ENCODE data around the gene FBXL16. TPM values are rescaled to one million over a fixed set of nuclear protein-coding genes. Genes with fewer than 3 reads are reported as not detected.
"Not testable (repeated sequence)": the region's sequence is repeated elsewhere in the genome, so short reads cannot be mapped to it uniquely, and the experiment has no call there.

FBXL16 gene
- total RNA-seq, 1 donor from 2014 or later: 85.1 TPM

GRCh38 chr16:745739-746138 is 40.1 kb upstream of the FBXL16 start:
- peak; percentile 12 for TF ChIP-seq CTCF (IDR thresholded peaks at IDR 0.05; ENCODE audit: partially characterized antibody, unreplicated experiment)
- H3K9me3 Mint-ChIP-seq (ENCODE audit: unreplicated experiment): peaks cover 1% of the 10 kb centered on the region
- H3K4me1 Mint-ChIP-seq (ENCODE audit: low read depth, unreplicated experiment): no peaks in the 10 kb centered on the region
- H3K27me3 Mint-ChIP-seq (ENCODE audit: unreplicated experiment): no peaks in the 10 kb centered on the region
- no peak for DNase-seq
- no peak overlapping the region for H3K4me3 Mint-ChIP-seq (ENCODE audit: unreplicated experiment)
- H3K27ac Mint-ChIP-seq (ENCODE audit: unreplicated experiment): no peak overlapping the region
- no peaks in the 10 kb centered on the region for H3K36me3 Mint-ChIP-seq (ENCODE audit: unreplicated experiment)

GRCh38 chr16:743794-744500 is 38.3 kb upstream of the FBXL16 start:
- H3K36me3 Mint-ChIP-seq (ENCODE audit: unreplicated experiment): no peaks in the 10 kb centered on the region
- DNase-seq: no peak
- no peaks in the 10 kb centered on the region for H3K4me1 Mint-ChIP-seq (ENCODE audit: low read depth, unreplicated experiment)
- no peak overlapping the region for H3K27ac Mint-ChIP-seq (ENCODE audit: unreplicated experiment)
- no peak overlapping the region for H3K4me3 Mint-ChIP-seq (ENCODE audit: unreplicated experiment)
- H3K9me3 Mint-ChIP-seq (ENCODE audit: unreplicated experiment): peaks cover 1% of the 10 kb centered on the region
- H3K27me3 Mint-ChIP-seq (ENCODE audit: unreplicated experiment): peaks cover 8% of the 10 kb centered on the region
- peak; percentile 42 for TF ChIP-seq CTCF (IDR thresholded peaks at IDR 0.05; ENCODE audit: partially characterized antibody, unreplicated experiment)

- not testable (repeated sequence) for H3K27ac Mint-ChIP-seq (ENCODE audit: unreplicated experiment); DNase-seq; H3K4me1 Mint-ChIP-seq (ENCODE audit: low read depth, unreplicated experiment); H3K27me3 Mint-ChIP-seq (ENCODE audit: unreplicated experiment); H3K36me3 Mint-ChIP-seq (ENCODE audit: unreplicated experiment); H3K4me3 Mint-ChIP-seq (ENCODE audit: unreplicated experiment); H3K9me3 Mint-ChIP-seq (ENCODE audit: unreplicated experiment)
These were observed 37.3 kb upstream of the FBXL16 start for GRCh38 chr16:742894-743293.

GRCh38 chr16:741986-742629 is 36.5 kb upstream of the FBXL16 start:
- no peak for DNase-seq
- Mint-ChIP-seq H3K4me3 (ENCODE audit: unreplicated experiment) (peak overlapping the region; percentile 84), H3K27me3 (ENCODE audit: unreplicated experiment) (peaks cover 8% of the 10 kb centered on the region)

More at GRCh38 chr16:741986-742629, 36.5 kb upstream of the FBXL16 start:
- no peaks in the 10 kb centered on the region for H3K4me1 Mint-ChIP-seq (ENCODE audit: low read depth, unreplicated experiment)
- H3K36me3 Mint-ChIP-seq (ENCODE audit: unreplicated experiment): no peaks in the 10 kb centered on the region
- no peak overlapping the region for H3K27ac Mint-ChIP-seq (ENCODE audit: unreplicated experiment)
- TF ChIP-seq CTCF (IDR thresholded peaks at IDR 0.05; ENCODE audit: partially characterized antibody, unreplicated experiment): no peak
- H3K9me3 Mint-ChIP-seq (ENCODE audit: unreplicated experiment): peaks cover 4% of the 10 kb centered on the region
